Keratinocyte (primary cell): ENCODE measurements around the gene PSMD6.

Source experiments
- EZH2 ChIP-seq: IDR thresholded peaks from one replicate; pipeline ENCODE4 v1.6.1; 2012; ENCODE audit warnings: inconsistent platforms, mild to moderate bottlenecking, low read length, moderate library complexity
- TF ChIP-seq, protein P1 (sequence below), 3 experiments: IDR thresholded peaks in 1 of 3; conservative IDR thresholded peaks in 1 of 3; optimal IDR thresholded peaks in 1 of 3; 2 replicates in 2 of 3; 3 replicates in 1 of 3; pipeline versions ENCODE3 to v1.5.1; 2011; ENCODE audit warnings: low read length in 3 of 3, mild to moderate bottlenecking in 3 of 3, moderate library complexity in 2 of 3, control low read depth in 1 of 3, inconsistent platforms in 1 of 3; ENCODE audit not compliant: insufficient read depth in 2 of 3; ENCODE audit errors: extremely low read depth in 1 of 3

DNA sequence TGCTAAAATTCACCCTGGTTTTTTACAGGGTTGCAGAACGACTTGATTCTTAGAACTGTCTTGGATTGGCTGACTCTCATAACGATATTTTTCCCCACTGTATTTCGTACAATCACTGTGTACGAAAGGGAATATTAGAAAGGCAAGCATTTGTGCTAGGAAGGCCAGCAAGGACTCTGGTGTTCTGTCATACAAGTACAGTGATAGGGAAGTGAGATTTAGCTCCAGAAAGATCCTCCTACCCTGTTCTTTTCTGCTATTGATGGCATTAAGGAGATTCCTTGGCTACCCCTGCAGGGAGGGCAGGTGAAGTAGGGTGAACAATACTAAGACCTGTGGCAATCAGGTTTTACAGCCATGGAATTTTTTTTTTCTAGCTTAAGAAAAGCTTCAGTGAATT is 57.3 kb downstream of the PSMD6 start:
- TF ChIP-seq, protein P1, sequence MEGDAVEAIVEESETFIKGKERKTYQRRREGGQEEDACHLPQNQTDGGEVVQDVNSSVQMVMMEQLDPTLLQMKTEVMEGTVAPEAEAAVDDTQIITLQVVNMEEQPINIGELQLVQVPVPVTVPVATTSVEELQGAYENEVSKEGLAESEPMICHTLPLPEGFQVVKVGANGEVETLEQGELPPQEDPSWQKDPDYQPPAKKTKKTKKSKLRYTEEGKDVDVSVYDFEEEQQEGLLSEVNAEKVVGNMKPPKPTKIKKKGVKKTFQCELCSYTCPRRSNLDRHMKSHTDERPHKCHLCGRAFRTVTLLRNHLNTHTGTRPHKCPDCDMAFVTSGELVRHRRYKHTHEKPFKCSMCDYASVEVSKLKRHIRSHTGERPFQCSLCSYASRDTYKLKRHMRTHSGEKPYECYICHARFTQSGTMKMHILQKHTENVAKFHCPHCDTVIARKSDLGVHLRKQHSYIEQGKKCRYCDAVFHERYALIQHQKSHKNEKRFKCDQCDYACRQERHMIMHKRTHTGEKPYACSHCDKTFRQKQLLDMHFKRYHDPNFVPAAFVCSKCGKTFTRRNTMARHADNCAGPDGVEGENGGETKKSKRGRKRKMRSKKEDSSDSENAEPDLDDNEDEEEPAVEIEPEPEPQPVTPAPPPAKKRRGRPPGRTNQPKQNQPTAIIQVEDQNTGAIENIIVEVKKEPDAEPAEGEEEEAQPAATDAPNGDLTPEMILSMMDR (optimal IDR thresholded peaks at IDR 0.05 in 1 of 3, IDR thresholded peaks at IDR 0.05 in 1 of 3, conservative IDR thresholded peaks at IDR 0.05 in 1 of 3; ENCODE audit: extremely low read depth in 1 of 3, insufficient read depth in 2 of 3, low read length in 3 of 3): no peak
- no peak for TF ChIP-seq EZH2
